SU-DHL-6 (cell line): Measurements from ENCODE around the gene ID4.

Experiments used
- H2AFZ ChIP-seq: fragments of 200-600 bp; sonication (generic); 2 replicates; pipeline ENCODE4 v1.6.1; 2014; ENCODE audit warnings: low read depth, mild to moderate bottlenecking, moderate library complexity, mixed read lengths, antibody characterized with exemption, low read length; ENCODE audit not compliant: severe bottlenecking
- H3F3A ChIP-seq: fragments of 200-600 bp; shearing (Covaris generic); 2 replicates; pipeline ENCODE4 v1.6.0; 2016; ENCODE audit warnings: antibody characterized with exemption, mild to moderate bottlenecking; ENCODE audit not compliant: insufficient read depth
- H3K27ac ChIP-seq: fragments of 200-600 bp; sonication (generic); 2 replicates; pipeline ENCODE4 v1.5.1; 2016; ENCODE audit warnings: low read depth, mild to moderate bottlenecking, low read length, moderate library complexity, mixed read lengths
- H3K27me3 ChIP-seq: fragments of 200-600 bp; sonication (generic), shearing (Covaris generic); 2 replicates; pipeline ENCODE4 v1.6.0; 2014; ENCODE audit warnings: mild to moderate bottlenecking, low read length
- H3K36me3 ChIP-seq: fragments of 200-600 bp; sonication (generic); 2 replicates; pipeline ENCODE4 v1.6.1; 2014; ENCODE audit warnings: mild to moderate bottlenecking, low read length, mixed read lengths
- H3K4me2 ChIP-seq: fragments of 300-600, 200-600 bp; shearing (Covaris generic), sonication (generic); 2 replicates; pipeline ENCODE4 v1.6.0; 2014; ENCODE audit warnings: low read length, low read depth, mild to moderate bottlenecking; ENCODE audit not compliant: poor library complexity, severe bottlenecking
- H3K4me3 ChIP-seq: fragments of 200-600 bp; sonication (generic); 2 replicates; pipeline ENCODE4 v1.5.1; 2014; ENCODE audit warnings: antibody characterized with exemption, low read length, mild to moderate bottlenecking, mixed read lengths; ENCODE audit not compliant: insufficient read depth, poor library complexity, severe bottlenecking
- H3K79me2 ChIP-seq: fragments of 200-600 bp; sonication (generic); 2 replicates; pipeline ENCODE4 v1.6.1; 2014; ENCODE audit warnings: mild to moderate bottlenecking, low read length, moderate library complexity; ENCODE audit not compliant: insufficient read depth
- H3K9ac ChIP-seq: fragments of 200-600 bp; sonication (generic); 2 replicates; pipeline ENCODE4 v1.7.0; 2014; ENCODE audit warnings: mild to moderate bottlenecking, low read length
- H3K9me2 ChIP-seq: fragments of 200-600 bp; sonication (generic); replicated peaks from 2 replicates; pipeline ENCODE4 v1.6.1; 2014; ENCODE audit warnings: low read length; ENCODE audit not compliant: insufficient read depth
- H3K9me3 ChIP-seq: fragments of 200-600 bp; sonication (generic); 2 replicates; pipeline ENCODE4 v1.6.1; 2014; ENCODE audit warnings: low read length, mixed read lengths; ENCODE audit not compliant: insufficient read depth
- H4K20me1 ChIP-seq: fragments of 200-600 bp; sonication (generic); 2 replicates; pipeline ENCODE4 v1.6.1; 2014; ENCODE audit warnings: low read depth, mild to moderate bottlenecking, antibody characterized with exemption, low read length, moderate library complexity, mixed read lengths
- EZH2phosphoT487 ChIP-seq: fragments of 200-600 bp; sonication (generic), shearing (Covaris generic); conservative IDR thresholded peaks from 2 replicates; pipeline ENCODE4 v1.6.1; 2018; ENCODE audit warnings: mild to moderate bottlenecking, antibody characterized with exemption, low read length, moderate library complexity, mixed read lengths
- TF ChIP-seq, protein P1 (sequence below): fragments of 200-600 bp; sonication (generic); IDR thresholded peaks from one replicate; pipeline ENCODE4 v1.5.1; 2017; ENCODE audit warnings: antibody characterized with exemption, mild to moderate bottlenecking, low read length, moderate library complexity; ENCODE audit not compliant: insufficient read depth, poor library complexity, severe bottlenecking

The ID4 gene

DNA sequence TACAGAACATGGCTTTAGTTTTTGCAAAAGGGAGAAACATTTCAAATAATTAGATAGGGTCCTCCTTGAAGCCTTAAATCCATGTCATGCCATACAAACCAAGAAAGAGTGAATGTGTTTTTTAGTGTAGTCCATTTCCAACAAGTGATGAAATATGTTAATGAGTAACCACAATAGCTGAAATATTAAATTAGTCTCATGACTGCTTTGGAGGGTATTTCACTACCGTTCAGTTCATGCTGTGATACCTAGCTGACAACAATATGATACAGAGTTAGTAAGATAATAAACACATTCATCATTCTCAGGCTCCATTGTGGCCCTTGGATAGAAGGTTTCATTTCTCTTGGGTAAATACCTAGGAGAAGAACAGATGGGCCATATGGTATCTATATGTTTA is 5.8 kb upstream of the ID4 start:
- peaks cover 3% of the 10 kb centered on the region; the same call in 1 of the 2 replicates for H3K27me3 ChIP-seq

DNA sequence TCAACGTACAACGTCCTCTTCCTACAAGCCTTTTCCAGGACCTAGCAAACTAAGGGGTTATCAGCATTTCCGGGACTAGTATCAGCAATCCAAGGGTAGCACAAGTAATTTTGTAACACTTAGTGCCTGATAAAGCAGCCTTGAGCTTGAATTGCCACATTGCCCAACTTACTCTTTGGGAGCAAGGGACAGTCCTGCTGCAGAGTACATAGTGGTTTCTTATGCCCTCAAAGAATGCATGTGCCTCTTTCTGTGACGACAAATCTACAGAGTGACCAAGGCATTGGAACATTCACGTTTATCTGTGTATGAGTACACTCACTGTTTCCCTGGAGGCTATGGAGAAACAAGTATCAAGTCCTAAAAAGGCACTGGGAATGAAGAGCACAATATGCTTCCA is 3.2 kb upstream of the ID4 start:
- Histone ChIP-seq H3K4me3 (no peak overlapping the region), H3K27me3 (no peaks in the 10 kb centered on the region), H2AFZ (no peak overlapping the region), H3K27ac (no peak overlapping the region), H3K4me2 (no peak overlapping the region), H3F3A (no peaks in the 10 kb centered on the region), H3K9me2 (no peaks in the 10 kb centered on the region; the same call in 1 of the 2 replicates), H3K9me3 (no peaks in the 10 kb centered on the region), H4K20me1 (no peaks in the 10 kb centered on the region), H3K79me2 (no peaks in the 10 kb centered on the region), H3K9ac (no peak overlapping the region), H3K36me3 (no peaks in the 10 kb centered on the region)
- no peak for TF ChIP-seq EZH2phosphoT487
- TF ChIP-seq, protein P1, sequence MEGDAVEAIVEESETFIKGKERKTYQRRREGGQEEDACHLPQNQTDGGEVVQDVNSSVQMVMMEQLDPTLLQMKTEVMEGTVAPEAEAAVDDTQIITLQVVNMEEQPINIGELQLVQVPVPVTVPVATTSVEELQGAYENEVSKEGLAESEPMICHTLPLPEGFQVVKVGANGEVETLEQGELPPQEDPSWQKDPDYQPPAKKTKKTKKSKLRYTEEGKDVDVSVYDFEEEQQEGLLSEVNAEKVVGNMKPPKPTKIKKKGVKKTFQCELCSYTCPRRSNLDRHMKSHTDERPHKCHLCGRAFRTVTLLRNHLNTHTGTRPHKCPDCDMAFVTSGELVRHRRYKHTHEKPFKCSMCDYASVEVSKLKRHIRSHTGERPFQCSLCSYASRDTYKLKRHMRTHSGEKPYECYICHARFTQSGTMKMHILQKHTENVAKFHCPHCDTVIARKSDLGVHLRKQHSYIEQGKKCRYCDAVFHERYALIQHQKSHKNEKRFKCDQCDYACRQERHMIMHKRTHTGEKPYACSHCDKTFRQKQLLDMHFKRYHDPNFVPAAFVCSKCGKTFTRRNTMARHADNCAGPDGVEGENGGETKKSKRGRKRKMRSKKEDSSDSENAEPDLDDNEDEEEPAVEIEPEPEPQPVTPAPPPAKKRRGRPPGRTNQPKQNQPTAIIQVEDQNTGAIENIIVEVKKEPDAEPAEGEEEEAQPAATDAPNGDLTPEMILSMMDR, result no peak

More for the DNA sequence above, 5.8 kb upstream of the ID4 start:
- TF ChIP-seq, protein P1, result no peak
- no peak for TF ChIP-seq EZH2phosphoT487
- H3K4me3 ChIP-seq, result no peak overlapping the region
- no peak overlapping the region for H3K27ac ChIP-seq
- H3K4me2 ChIP-seq, result no peak overlapping the region
- H2AFZ ChIP-seq, result no peak overlapping the region
- no peaks in the 10 kb centered on the region for H3K36me3 ChIP-seq
- H3K9ac ChIP-seq, result no peak overlapping the region
- H3F3A ChIP-seq, result no peaks in the 10 kb centered on the region
- no peaks in the 10 kb centered on the region for H4K20me1 ChIP-seq
- H3K9me3 ChIP-seq, result no peaks in the 10 kb centered on the region
- H3K9me2 ChIP-seq, result no peaks in the 10 kb centered on the region; the same call in 1 of the 2 replicates
- H3K79me2 ChIP-seq, result no peaks in the 10 kb centered on the region

DNA sequence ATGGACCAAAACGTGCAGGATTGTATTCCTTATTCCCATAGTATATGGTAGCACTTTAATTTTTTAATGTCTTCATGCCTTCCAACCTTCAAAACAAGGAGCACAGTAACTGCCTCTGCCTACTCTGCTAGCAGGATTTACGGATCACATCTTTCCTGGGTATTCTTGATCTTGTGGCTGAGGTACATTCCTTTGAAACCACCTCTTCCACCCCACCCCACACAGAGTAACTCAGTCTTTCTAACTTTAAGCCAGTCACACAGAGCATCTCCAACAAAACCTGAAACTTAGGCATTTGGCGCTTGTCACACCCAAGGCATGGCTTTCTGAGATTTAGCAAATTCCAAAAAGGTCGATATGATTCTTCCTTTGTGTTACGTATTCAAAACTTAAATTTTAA is 2.3 kb upstream of the ID4 start:
- H3K4me2 ChIP-seq, result no peak overlapping the region
- no peaks in the 10 kb centered on the region for H3K79me2 ChIP-seq
- no peak overlapping the region for H3K9ac ChIP-seq
- no peak for TF ChIP-seq EZH2phosphoT487
- TF ChIP-seq, protein P1, result no peak
- no peaks in the 10 kb centered on the region for H3K9me3 ChIP-seq
- no peak overlapping the region for H3K27ac ChIP-seq
- H3K9me2 ChIP-seq, result no peaks in the 10 kb centered on the region; the same call in 1 of the 2 replicates
- no peak overlapping the region for H2AFZ ChIP-seq
- H3K27me3 ChIP-seq, result no peaks in the 10 kb centered on the region
- no peaks in the 10 kb centered on the region for H3K36me3 ChIP-seq
- no peaks in the 10 kb centered on the region for H4K20me1 ChIP-seq
- no peak overlapping the region for H3K4me3 ChIP-seq
- H3F3A ChIP-seq, result no peaks in the 10 kb centered on the region
